ENCODE data around the gene ZDHHC3. TPM values are rescaled to one million over a fixed set of nuclear protein-coding genes. Genes with fewer than 3 reads are reported as not detected.
A peak's percentile ranks its signal among the peaks of the same experiment; 100 is the strongest.

ZDHHC3 gene
- total and polyA plus RNA-seq, 7 experiments from 2014 or later: 33.7 to 54.0 (median 45.0) TPM

DNA sequence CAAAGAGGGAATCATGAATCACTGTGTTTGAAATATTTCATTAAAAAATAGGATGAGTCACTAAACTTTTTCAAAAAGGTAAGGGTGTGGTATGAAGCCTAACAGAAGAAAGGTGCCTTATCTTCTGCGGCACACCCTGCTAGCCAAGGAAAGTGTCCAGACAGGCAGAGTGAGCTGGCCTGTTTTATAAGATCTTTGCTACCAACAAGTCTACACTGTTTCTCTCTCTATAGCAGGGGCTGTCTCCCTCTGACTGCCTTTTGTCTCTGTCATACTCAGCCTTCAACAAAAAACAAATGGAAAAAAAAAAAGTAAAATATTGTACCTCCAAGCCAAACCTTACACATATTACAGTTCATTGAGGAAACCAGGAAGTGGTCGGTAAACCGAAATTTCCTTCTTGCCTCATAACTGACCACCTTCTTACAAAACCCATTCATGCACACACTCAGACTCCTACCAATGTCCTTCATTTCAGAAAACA, 9.1 kb downstream of the ZDHHC3 start:
- no peaks in the 10 kb centered on the region for H3K9me3 ChIP-seq (ENCODE audit: control insufficient read depth in 2 of 3, low read length in 3 of 3)
- Mint-ChIP-seq H3K4me1 (peaks cover 60 to 99% (median 94%) of the 10 kb centered on the region in 7 donors), H3K27me3 (no peaks in the 10 kb centered on the region), H3K36me3 (peaks cover 0 to 11% (median 9%) of the 10 kb centered on the region in 5 donors), H3K9me3 (no peaks in the 10 kb centered on the region), H3K4me3 (peak overlapping the region in 3 of 10 donors; percentile 6 to 20 (median 10)), H3K27ac (peak overlapping the region in 5 of 9 donors; percentile 6 to 61 (median 21))
- DNase-seq (no peak), ATAC-seq (peak; percentile 46)
- H3K27ac ChIP-seq (ENCODE audit: low read depth, low read length): no peak overlapping the region
- H3K27me3 ChIP-seq (ENCODE audit: control insufficient read depth in 2 of 2, insufficient read depth in 2 of 2, low read length in 2 of 2): no peaks in the 10 kb centered on the region
- no peaks in the 10 kb centered on the region for H3K36me3 ChIP-seq (ENCODE audit: control insufficient read depth in 2 of 3, insufficient read depth in 3 of 3, low read length in 3 of 3)
- ChIA-PET POLR2A (interaction anchor here (0.6 kb wide), 1 partner anchor 336 kb away, joined by 6 read pairs; no protein-coding TSS in a partner anchor), CTCF (interaction anchor here (0.6 kb wide), 1 partner anchor 10 kb away, joined by 5 read pairs; no protein-coding TSS in a partner anchor)
- H3K4me3 ChIP-seq (ENCODE audit: low read length): no peak overlapping the region
- intact Hi-C loops (cut with micrococcal nuclease): no loop called here
- H3K4me1 ChIP-seq (ENCODE audit: control insufficient read depth in 2 of 2, insufficient read depth in 2 of 2, low read length in 2 of 2): peaks cover 30 to 31% of the 10 kb centered on the region in 2 donors

GRCh38 chr3:44965165-44965564, 10.8 kb downstream of the ZDHHC3 start:
- no peaks in the 10 kb centered on the region for H3K9me3 ChIP-seq (ENCODE audit: control insufficient read depth in 2 of 3, low read length in 3 of 3)
- Mint-ChIP-seq H3K9me3 (no peaks in the 10 kb centered on the region), H3K4me3 (no peak overlapping the region), H3K4me1 (peaks cover 56 to 96% (median 79%) of the 10 kb centered on the region in 7 donors), H3K27ac (no peak overlapping the region), H3K27me3 (no peaks in the 10 kb centered on the region), H3K36me3 (peaks cover 0 to 11% (median 9%) of the 10 kb centered on the region in 5 donors)
- POLR2A ChIA-PET: no interaction called here
- no peaks in the 10 kb centered on the region for H3K36me3 ChIP-seq (ENCODE audit: control insufficient read depth in 2 of 3, insufficient read depth in 3 of 3, low read length in 3 of 3)
- peaks cover 24 to 29% of the 10 kb centered on the region in 2 donors for H3K4me1 ChIP-seq (ENCODE audit: control insufficient read depth in 2 of 2, insufficient read depth in 2 of 2, low read length in 2 of 2)
- no peaks in the 10 kb centered on the region for H3K27me3 ChIP-seq (ENCODE audit: control insufficient read depth in 2 of 2, insufficient read depth in 2 of 2, low read length in 2 of 2)
- no peak overlapping the region for H3K4me3 ChIP-seq (ENCODE audit: low read length)
- no peak for DNase-seq
- CTCF ChIA-PET: interaction anchor here (0.7 kb wide), 1 partner anchor 17 kb away, joined by 3 read pairs; no protein-coding TSS in a partner anchor
- ATAC-seq: no peak
- intact Hi-C loops (cut with micrococcal nuclease): no loop called here
- H3K27ac ChIP-seq (ENCODE audit: low read depth, low read length): no peak overlapping the region

GRCh38 chr3:44963571-44964325, 12.2 kb downstream of the ZDHHC3 start:
- Mint-ChIP-seq H3K4me3 (no peak overlapping the region), H3K36me3 (peaks cover 0 to 15% (median 3%) of the 10 kb centered on the region in 5 donors), H3K27me3 (no peaks in the 10 kb centered on the region), H3K9me3 (no peaks in the 10 kb centered on the region), H3K4me1 (peaks cover 42 to 86% (median 65%) of the 10 kb centered on the region in 7 donors), H3K27ac (no peak overlapping the region)
- Histone ChIP-seq H3K4me3 (ENCODE audit: low read length) (no peak overlapping the region), H3K9me3 (ENCODE audit: control insufficient read depth in 2 of 3, low read length in 3 of 3) (no peaks in the 10 kb centered on the region), H3K36me3 (ENCODE audit: control insufficient read depth in 2 of 3, insufficient read depth in 3 of 3, low read length in 3 of 3) (peaks cover 0 to 6% (median 6%) of the 10 kb centered on the region in 3 experiments), H3K27ac (ENCODE audit: low read depth, low read length) (no peak overlapping the region), H3K4me1 (ENCODE audit: control insufficient read depth in 2 of 2, insufficient read depth in 2 of 2, low read length in 2 of 2) (peaks cover 11 to 17% of the 10 kb centered on the region in 2 donors), H3K27me3 (ENCODE audit: control insufficient read depth in 2 of 2, insufficient read depth in 2 of 2, low read length in 2 of 2) (no peaks in the 10 kb centered on the region)
- no peak for DNase-seq
- ATAC-seq: no peak
- ChIA-PET POLR2A (interaction anchor here (0.8 kb wide), 1 partner anchor 11 kb away, joined by 3 read pairs; no protein-coding TSS in a partner anchor), CTCF (no interaction called here)
- intact Hi-C loops (cut with micrococcal nuclease): no loop called here

- H3K4me1 Mint-ChIP-seq: peaks cover 33 to 77% (median 55%) of the 10 kb centered on the region in 7 donors
- Histone ChIP-seq H3K27me3 (ENCODE audit: control insufficient read depth in 2 of 2, insufficient read depth in 2 of 2, low read length in 2 of 2) (no peaks in the 10 kb centered on the region), H3K9me3 (ENCODE audit: control insufficient read depth in 2 of 3, low read length in 3 of 3) (no peaks in the 10 kb centered on the region), H3K4me3 (ENCODE audit: low read length) (no peak overlapping the region), H3K36me3 (ENCODE audit: control insufficient read depth in 2 of 3, insufficient read depth in 3 of 3, low read length in 3 of 3) (peaks cover 0 to 15% (median 6%) of the 10 kb centered on the region in 3 experiments), H3K27ac (ENCODE audit: low read depth, low read length) (no peak overlapping the region), H3K4me1 (ENCODE audit: control insufficient read depth in 2 of 2, insufficient read depth in 2 of 2, low read length in 2 of 2) (peaks cover 8 to 13% of the 10 kb centered on the region in 2 donors)
- H3K9me3 Mint-ChIP-seq: no peaks in the 10 kb centered on the region
- H3K27me3 Mint-ChIP-seq: no peaks in the 10 kb centered on the region
- H3K4me3 Mint-ChIP-seq: no peak overlapping the region
- CTCF ChIA-PET: no interaction called here
- H3K27ac Mint-ChIP-seq: no peak overlapping the region
- intact Hi-C loops (cut with micrococcal nuclease): no loop called here
- POLR2A ChIA-PET: interaction anchor here (0.6 to 0.8 kb wide), 2 partner anchors 12 to 60 kb away, joined by 3 to 4 read pairs; no protein-coding TSS in a partner anchor
- H3K36me3 Mint-ChIP-seq: peaks cover 0 to 23% (median 4%) of the 10 kb centered on the region in 5 donors
- no peak for DNase-seq
- ATAC-seq: no peak
These were observed 13.2 kb downstream of the ZDHHC3 start for GRCh38 chr3:44962621-44963393.

DNA sequence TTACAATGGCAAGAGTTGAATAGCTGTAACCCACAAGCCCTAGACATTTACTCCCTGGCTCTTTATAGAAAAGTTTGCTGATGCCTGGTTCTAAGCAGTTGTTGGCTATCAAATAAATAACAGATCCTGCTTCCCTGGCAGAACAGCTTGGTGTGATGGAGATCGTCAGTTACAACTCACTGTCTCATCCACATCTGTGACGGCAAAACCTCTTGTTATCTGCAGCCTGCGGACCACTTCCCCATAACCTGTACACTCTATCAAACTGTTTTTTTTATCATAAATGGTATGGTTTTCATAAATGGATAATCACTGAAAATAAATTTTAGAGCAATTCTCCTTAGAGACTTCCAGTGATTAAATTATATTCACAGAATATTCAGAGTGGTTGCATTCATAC, 14.1 kb downstream of the ZDHHC3 start:
- DNase-seq (no peak), ATAC-seq (no peak)
- Mint-ChIP-seq H3K9me3 (no peaks in the 10 kb centered on the region), H3K36me3 (peaks cover 4 to 29% (median 13%) of the 10 kb centered on the region in 5 donors), H3K27ac (no peak overlapping the region), H3K27me3 (no peaks in the 10 kb centered on the region), H3K4me1 (peaks cover 24 to 76% (median 53%) of the 10 kb centered on the region in 7 donors), H3K4me3 (no peak overlapping the region)
- ChIA-PET CTCF (no interaction called here), POLR2A (no interaction called here)
- Histone ChIP-seq H3K36me3 (ENCODE audit: control insufficient read depth in 2 of 3, insufficient read depth in 3 of 3, low read length in 3 of 3) (peaks cover 0 to 21% (median 6%) of the 10 kb centered on the region in 3 experiments), H3K9me3 (ENCODE audit: control insufficient read depth in 2 of 3, low read length in 3 of 3) (no peaks in the 10 kb centered on the region), H3K27me3 (ENCODE audit: control insufficient read depth in 2 of 2, insufficient read depth in 2 of 2, low read length in 2 of 2) (no peaks in the 10 kb centered on the region), H3K27ac (ENCODE audit: low read depth, low read length) (no peak overlapping the region), H3K4me3 (ENCODE audit: low read length) (no peak overlapping the region), H3K4me1 (ENCODE audit: control insufficient read depth in 2 of 2, insufficient read depth in 2 of 2, low read length in 2 of 2) (peaks cover 0 to 7% of the 10 kb centered on the region in 2 donors)
- intact Hi-C loops (cut with micrococcal nuclease): no loop called here

DNA sequence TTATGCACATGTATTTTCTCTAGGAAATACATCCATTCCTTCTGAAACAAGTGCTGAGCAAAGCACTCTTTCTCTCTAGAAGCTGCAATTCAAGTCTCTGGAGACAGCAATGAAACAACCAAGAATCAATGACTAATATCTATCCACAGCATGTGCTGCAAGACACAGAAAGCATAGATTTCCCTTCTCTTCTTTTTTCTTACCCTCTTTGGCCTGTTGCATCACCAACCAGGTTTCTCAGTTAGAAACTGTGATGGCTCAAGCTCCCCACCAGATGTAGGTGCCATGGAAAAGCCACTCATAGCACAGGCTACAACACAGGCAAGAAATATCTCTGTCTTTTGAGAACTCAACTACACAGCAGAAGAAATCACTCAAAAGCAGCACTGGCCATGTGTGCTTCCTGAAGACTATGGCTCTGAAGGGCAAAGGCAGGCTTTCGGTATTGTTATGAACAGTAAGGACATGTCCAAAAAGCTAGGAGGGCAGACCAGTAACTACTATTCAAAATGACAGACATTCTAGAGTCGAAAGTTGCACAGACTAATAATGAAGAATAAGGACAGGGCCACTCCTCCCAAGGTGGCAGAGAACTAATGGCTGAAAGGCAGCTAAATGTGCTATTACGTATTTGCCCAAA, 15.5 kb downstream of the ZDHHC3 start:
- Histone ChIP-seq H3K36me3 (ENCODE audit: control insufficient read depth in 2 of 3, insufficient read depth in 3 of 3, low read length in 3 of 3) (peaks cover 0 to 30% (median 6%) of the 10 kb centered on the region in 3 experiments), H3K27ac (ENCODE audit: low read depth, low read length) (no peak overlapping the region), H3K9me3 (ENCODE audit: control insufficient read depth in 2 of 3, low read length in 3 of 3) (no peaks in the 10 kb centered on the region), H3K4me1 (ENCODE audit: control insufficient read depth in 2 of 2, insufficient read depth in 2 of 2, low read length in 2 of 2) (no peaks in the 10 kb centered on the region), H3K27me3 (ENCODE audit: control insufficient read depth in 2 of 2, insufficient read depth in 2 of 2, low read length in 2 of 2) (no peaks in the 10 kb centered on the region), H3K4me3 (ENCODE audit: low read length) (no peak overlapping the region)
- POLR2A ChIA-PET: no interaction called here
- intact Hi-C loops (cut with micrococcal nuclease): no loop called here
- Mint-ChIP-seq H3K4me3 (no peak overlapping the region), H3K36me3 (peaks cover 4 to 38% (median 16%) of the 10 kb centered on the region in 5 donors), H3K27ac (no peak overlapping the region), H3K4me1 (peaks cover 18 to 67% (median 49%) of the 10 kb centered on the region in 7 donors), H3K9me3 (no peaks in the 10 kb centered on the region), H3K27me3 (no peaks in the 10 kb centered on the region)
- no peak for ATAC-seq
- CTCF ChIA-PET: no interaction called here
- DNase-seq: no peak
